PC-9 (cell line): ENCODE results near the gene KRT76. TPM values are rescaled to one million over a fixed set of nuclear protein-coding genes. Genes with fewer than 3 reads are reported as not detected.

ENCODE experiments used
- BruUV-seq: library from RNA; stranded (reverse); fragments of 400-500 nt; replicated peaks from 2 replicates; lab custom pipeline; 2021; lab: Mats Ljungman, UMichigan
- CTCF ChIA-PET: fragments of 300-600 bp; sonication (Branson Sonifier 250); formaldehyde crosslinking; loops from one replicate; lab custom pipeline; 2022; ENCODE audit warnings: antibody characterized with exemption; lab: Charles Lee
- POLR2A ChIA-PET: fragments of 300-600 bp; sonication (Branson Sonifier 250); formaldehyde crosslinking; loops from one replicate; lab custom pipeline; 2022; ENCODE audit warnings: antibody characterized with exemption; ENCODE audit not compliant: unreplicated experiment; lab: Charles Lee
- DNase-seq, 2 experiments: peaks; one replicate each; pipeline versions ENCODE4 v3.0.0 to v3.0.0-alpha.2; 2015 to 2022; ENCODE audit warnings: mixed read lengths in 1 of 2
- H2AFZ ChIP-seq: fragments of 200-600 bp; sonication (generic); 2 replicates; pipeline ENCODE4 v1.8.1; 2017; ENCODE audit warnings: antibody characterized with exemption
- H3F3A ChIP-seq: fragments of 200-600 bp; sonication (generic); 2 replicates; pipeline ENCODE4 v1.8.1; 2017; ENCODE audit warnings: antibody characterized with exemption, mild to moderate bottlenecking, low read depth; ENCODE audit not compliant: insufficient read depth
- H3K27ac ChIP-seq: fragments of 200-600 bp; sonication (generic); 2 replicates; pipeline ENCODE4 v1.6.1; 2016; ENCODE audit warnings: mixed run types
- H3K27me3 ChIP-seq: fragments of 200-600 bp; sonication (generic); 2 replicates; pipeline ENCODE4 v1.6.1; 2016; ENCODE audit warnings: low read depth, mixed run types; ENCODE audit not compliant: insufficient read depth
- H3K36me3 ChIP-seq: fragments of 200-600 bp; sonication (generic); 2 replicates; pipeline ENCODE4 v1.6.1; 2016; ENCODE audit warnings: low read depth, mixed run types
- H3K4me1 ChIP-seq: fragments of 200-600 bp; sonication (generic); replicated peaks from 2 replicates; pipeline ENCODE4 v1.6.1; 2016; ENCODE audit warnings: mixed run types; ENCODE audit not compliant: insufficient read depth
- H3K4me2 ChIP-seq: fragments of 200-600 bp; sonication (generic); 2 replicates; pipeline ENCODE4 v1.6.1; 2017; ENCODE audit warnings: mixed run types
- H3K4me3 ChIP-seq: fragments of 200-600 bp; sonication (generic); 2 replicates; pipeline ENCODE4 v1.6.1; 2016; ENCODE audit warnings: mixed run types
- H3K79me2 ChIP-seq: fragments of 200-600 bp; sonication (generic); 2 replicates; pipeline ENCODE4 v1.6.1; 2017; ENCODE audit warnings: low read depth, mixed run types
- H3K9me2 ChIP-seq: fragments of 200-600 bp; sonication (generic); 2 replicates; pipeline ENCODE4 v1.8.1; 2017; ENCODE audit warnings: mild to moderate bottlenecking; ENCODE audit not compliant: insufficient read depth
- H3K9me3 ChIP-seq: fragments of 200-600 bp; sonication (generic); 2 replicates; pipeline ENCODE4 v1.8.1; 2016; ENCODE audit warnings: low read depth; ENCODE audit not compliant: insufficient read depth
- H4K20me1 ChIP-seq: fragments of 200-600 bp; sonication (generic); 2 replicates; pipeline ENCODE4 v1.8.1; 2017; ENCODE audit not compliant: insufficient read depth
- CTCF ChIP-seq: fragments of 200-600 bp; sonication (generic); conservative IDR thresholded peaks from 2 replicates; pipeline ENCODE4 v1.6.1; 2017; ENCODE audit warnings: mixed run types, antibody characterized with exemption, mild to moderate bottlenecking, moderate library complexity
- EZH2 ChIP-seq: fragments of 200-600 bp; sonication (generic); IDR thresholded peaks from 2 replicates; pipeline ENCODE4 v1.8.0; 2017; ENCODE audit warnings: antibody characterized with exemption, low read depth
- intact Hi-C: fragments of 100-400 bp; cut with micrococcal nuclease; formaldehyde crosslinking; loops from one replicate; pipeline ENCODE4 v1.10.0; 2022; ENCODE audit not compliant: unreplicated experiment
- total RNA-seq: library from RNA; stranded (reverse); gene quantifications from 2 replicates; pipeline ENCODE4 v1.2.3, GENCODE V29; 2021

The KRT76 gene
- total RNA-seq, 1 experiment from 2014 or later: not detected

- intact Hi-C loops: no loop called here
- DNase-seq: no peak
- Histone ChIP-seq H2AFZ (no peak overlapping the region), H3K9me3 (no peaks in the 10 kb centered on the region), H4K20me1 (no peaks in the 10 kb centered on the region), H3K4me1 (no peaks in the 10 kb centered on the region), H3K79me2 (no peaks in the 10 kb centered on the region), H3K27ac (no peak overlapping the region), H3K4me2 (no peak overlapping the region), H3K9me2 (no peaks in the 10 kb centered on the region), H3K4me3 (no peak overlapping the region), H3K27me3 (peaks cover 55% of the 10 kb centered on the region), H3K36me3 (no peaks in the 10 kb centered on the region), H3F3A (no peaks in the 10 kb centered on the region)
- TF ChIP-seq EZH2: no peak
- TF ChIP-seq CTCF: no peak
- no TSS peak for BruUV-seq
- POLR2A ChIA-PET: no interaction called here
- CTCF ChIA-PET: no interaction called here
These were observed 46.4 kb downstream of the KRT76 start for GRCh38 chr12:52730793-52731192.

- POLR2A ChIA-PET: no interaction called here
- BruUV-seq: no TSS peak
These were observed 46.8 kb downstream of the KRT76 start for GRCh38 chr12:52730383-52730782.

GRCh38 chr12:52729147-52729546 is 48.0 kb downstream of the KRT76 start:
- ChIA-PET POLR2A (no interaction called here), CTCF (no interaction called here)
- Histone ChIP-seq H3K27me3 (peaks cover 52% of the 10 kb centered on the region), H3K4me1 (no peaks in the 10 kb centered on the region), H3F3A (no peaks in the 10 kb centered on the region), H2AFZ (no peak overlapping the region), H3K27ac (no peak overlapping the region), H3K79me2 (no peaks in the 10 kb centered on the region), H3K9me2 (no peaks in the 10 kb centered on the region), H3K36me3 (no peaks in the 10 kb centered on the region), H3K4me3 (no peak overlapping the region), H4K20me1 (no peaks in the 10 kb centered on the region), H3K9me3 (no peaks in the 10 kb centered on the region), H3K4me2 (no peak overlapping the region)
- intact Hi-C loops: no loop called here
- TF ChIP-seq CTCF (no peak), EZH2 (no peak)
- BruUV-seq: no TSS peak
- DNase-seq: no peak

More at GRCh38 chr12:52730383-52730782, 46.8 kb downstream of the KRT76 start:
- DNase-seq: no peak
- Histone ChIP-seq H3F3A (no peaks in the 10 kb centered on the region), H3K9me2 (no peaks in the 10 kb centered on the region), H3K4me3 (no peak overlapping the region), H3K79me2 (no peaks in the 10 kb centered on the region), H2AFZ (no peak overlapping the region), H3K27me3 (peaks cover 55% of the 10 kb centered on the region), H3K4me2 (no peak overlapping the region), H3K4me1 (no peaks in the 10 kb centered on the region), H3K27ac (no peak overlapping the region), H4K20me1 (no peaks in the 10 kb centered on the region), H3K9me3 (no peaks in the 10 kb centered on the region), H3K36me3 (no peaks in the 10 kb centered on the region)
- TF ChIP-seq EZH2: no peak
- no peak for TF ChIP-seq CTCF
- intact Hi-C loops: no loop called here
- CTCF ChIA-PET: no interaction called here
